SK-N-MC (cell line): ENCODE data around the gene MYO1D.

Experiments
- EZH2 ChIP-seq: fragments of 200-600 bp; sonication (generic); IDR thresholded peaks from one replicate; pipeline ENCODE4 v1.6.1; 2017; ENCODE audit warnings: antibody characterized with exemption
- FOXP2 ChIP-seq: optimal IDR thresholded peaks from 2 replicates; pipeline ENCODE3; 2011; ENCODE audit warnings: mild to moderate bottlenecking, moderate library complexity; ENCODE audit not compliant: insufficient read depth; ENCODE audit errors: extremely low read length, control extremely low read depth
- POLR2AphosphoS5 ChIP-seq: IDR thresholded peaks from 2 replicates; pipeline ENCODE4 v1.6.1; 2012; ENCODE audit warnings: mild to moderate bottlenecking, low read depth, low read length, borderline replicate concordance

GRCh38 chr17:32878211-32878610 lies 1.3 kb upstream of the MYO1D start:
- no peak for TF ChIP-seq EZH2
- TF ChIP-seq POLR2AphosphoS5, result no peak
- no peak for TF ChIP-seq FOXP2
